Measurements from ENCODE around the gene AP1G2. TPM values are rescaled to one million over a fixed set of nuclear protein-coding genes. Genes with fewer than 3 reads are reported as not detected.

AP1G2 gene
- total RNA-seq, 1 experiment from 2014 or later = 69.7 TPM

DNA sequence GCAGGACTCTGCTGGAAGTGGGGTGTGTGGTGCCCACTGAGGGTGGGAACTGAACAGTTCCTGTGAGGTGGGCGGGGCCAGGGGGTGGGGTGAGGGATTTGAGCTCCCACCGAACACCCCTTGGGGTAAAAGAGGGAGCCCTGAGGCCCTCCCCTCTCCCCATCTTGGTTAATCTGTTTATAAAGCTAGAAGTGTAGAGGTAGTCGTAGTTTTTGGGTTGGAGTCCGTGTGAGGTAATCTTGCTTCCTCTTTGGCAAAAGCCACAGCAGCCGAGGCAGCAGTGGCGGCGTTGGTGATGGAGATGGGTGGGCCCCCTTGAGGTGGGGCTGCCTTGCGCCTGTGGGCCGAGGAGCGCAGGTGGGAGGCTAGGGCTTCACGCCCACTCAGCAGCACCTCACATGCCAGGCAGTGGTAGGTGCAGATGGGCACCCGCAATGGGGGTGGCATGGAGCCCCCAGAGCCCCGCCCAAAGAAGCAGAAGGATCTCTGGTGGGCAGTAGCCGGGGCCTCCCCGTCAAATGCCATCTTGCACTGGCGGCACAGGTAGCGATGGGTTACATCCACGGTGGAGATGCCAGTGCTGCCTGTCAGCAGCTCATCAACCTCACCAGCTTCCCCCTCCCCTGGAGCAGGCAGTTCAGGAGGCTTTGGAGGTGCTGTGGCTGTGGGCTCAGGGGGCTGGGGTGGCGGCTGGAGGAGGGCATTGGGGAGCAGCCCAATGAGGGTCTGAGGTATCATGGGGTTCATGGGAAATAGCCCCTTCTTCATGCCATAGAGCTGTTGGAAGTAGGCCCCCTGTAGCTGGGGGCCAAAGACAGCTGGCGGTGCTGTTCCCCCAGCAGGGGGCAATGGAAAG is 45.6 kb downstream of the AP1G2 start:
- no peaks in the 10 kb centered on the region for H3K9me2 ChIP-seq (replicated peaks; ENCODE audit: low read length)
- POLR2A ChIA-PET (ENCODE audit: unreplicated experiment) = no interaction called here

DNA sequence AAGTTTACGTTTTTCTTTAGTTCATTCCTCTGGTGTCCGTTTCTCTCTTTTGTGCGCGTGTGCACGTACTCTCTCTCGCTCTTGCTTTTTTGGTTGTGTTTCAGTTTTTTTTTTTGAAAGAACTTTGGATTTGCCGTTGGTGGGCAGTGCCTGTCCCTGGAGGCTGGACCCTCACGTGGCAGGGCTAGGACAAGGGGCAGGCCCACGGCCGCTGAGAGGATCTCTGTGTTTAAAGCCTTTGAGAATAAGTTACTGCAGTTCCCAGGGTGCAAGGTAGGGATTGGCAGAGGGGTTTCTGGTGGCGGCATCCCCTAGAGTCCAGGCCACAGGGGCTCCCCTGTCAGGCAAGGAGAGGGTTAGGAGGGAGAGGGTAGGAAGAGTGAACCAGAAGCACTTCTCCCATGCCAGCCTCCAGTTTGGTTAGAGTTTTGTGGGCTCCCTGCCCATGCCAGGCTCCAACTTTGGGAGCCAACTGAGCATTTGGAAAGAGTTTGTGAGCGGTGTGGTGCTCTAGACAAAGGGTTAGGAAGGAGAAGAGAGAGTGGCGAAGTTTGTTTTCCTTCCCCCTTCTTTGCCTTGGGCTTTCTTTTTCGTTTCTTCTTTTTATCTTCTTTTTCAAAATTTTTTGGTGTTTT is 46.6 kb downstream of the AP1G2 start:
- no peaks in the 10 kb centered on the region for H3F3A ChIP-seq (ENCODE audit: low read length, unreplicated experiment)

More for the DNA sequence above, 45.6 kb downstream of the AP1G2 start:
- ATAC-seq (no peak), DNase-seq (no peak)
- no peaks in the 10 kb centered on the region for H4K20me1 ChIP-seq (ENCODE audit: low read length)
- H3K36me3 ChIP-seq (ENCODE audit: low read depth, low read length) = no peaks in the 10 kb centered on the region
- no peaks in the 10 kb centered on the region for H3K4me1 ChIP-seq (ENCODE audit: insufficient read depth, low read length)
- H3K79me2 ChIP-seq (ENCODE audit: low read length) = no peaks in the 10 kb centered on the region
- H3K27ac ChIP-seq (ENCODE audit: low read length) = no peak overlapping the region
- H3K9ac ChIP-seq (ENCODE audit: low read length) = no peak overlapping the region
- intact Hi-C loops (cut with micrococcal nuclease) = no loop called here
- no peak overlapping the region for H3K4me2 ChIP-seq (ENCODE audit: low read length)
- no peak overlapping the region for H3K4me3 ChIP-seq (ENCODE audit: low read length)
- no TSS peak for BruUV-seq (replicated peaks)
- no peak overlapping the region for H2AFZ ChIP-seq (ENCODE audit: low read length)
- no peak for TF ChIP-seq EZH2phosphoT487 (IDR thresholded peaks at IDR 0.05; ENCODE audit: borderline replicate concordance, low read length)
- TF ChIP-seq, protein P1, sequence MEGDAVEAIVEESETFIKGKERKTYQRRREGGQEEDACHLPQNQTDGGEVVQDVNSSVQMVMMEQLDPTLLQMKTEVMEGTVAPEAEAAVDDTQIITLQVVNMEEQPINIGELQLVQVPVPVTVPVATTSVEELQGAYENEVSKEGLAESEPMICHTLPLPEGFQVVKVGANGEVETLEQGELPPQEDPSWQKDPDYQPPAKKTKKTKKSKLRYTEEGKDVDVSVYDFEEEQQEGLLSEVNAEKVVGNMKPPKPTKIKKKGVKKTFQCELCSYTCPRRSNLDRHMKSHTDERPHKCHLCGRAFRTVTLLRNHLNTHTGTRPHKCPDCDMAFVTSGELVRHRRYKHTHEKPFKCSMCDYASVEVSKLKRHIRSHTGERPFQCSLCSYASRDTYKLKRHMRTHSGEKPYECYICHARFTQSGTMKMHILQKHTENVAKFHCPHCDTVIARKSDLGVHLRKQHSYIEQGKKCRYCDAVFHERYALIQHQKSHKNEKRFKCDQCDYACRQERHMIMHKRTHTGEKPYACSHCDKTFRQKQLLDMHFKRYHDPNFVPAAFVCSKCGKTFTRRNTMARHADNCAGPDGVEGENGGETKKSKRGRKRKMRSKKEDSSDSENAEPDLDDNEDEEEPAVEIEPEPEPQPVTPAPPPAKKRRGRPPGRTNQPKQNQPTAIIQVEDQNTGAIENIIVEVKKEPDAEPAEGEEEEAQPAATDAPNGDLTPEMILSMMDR (conservative IDR thresholded peaks at IDR 0.05; ENCODE audit: low read depth, low read length) = no peak
- no peak for TF ChIP-seq EZH2 (IDR thresholded peaks at IDR 0.05; ENCODE audit: low read length, unreplicated experiment)
- no peaks in the 10 kb centered on the region for H3F3A ChIP-seq (ENCODE audit: low read length, unreplicated experiment)
- H3K27me3 ChIP-seq (ENCODE audit: low read length) = no peaks in the 10 kb centered on the region
- CTCF ChIA-PET = no interaction called here
- no peaks in the 10 kb centered on the region for H3K9me3 ChIP-seq (ENCODE audit: low read length)

More for the DNA sequence above, 46.6 kb downstream of the AP1G2 start:
- no peaks in the 10 kb centered on the region for H3K27me3 ChIP-seq (ENCODE audit: low read length)
- intact Hi-C loops (cut with micrococcal nuclease) = no loop called here
- POLR2A ChIA-PET (ENCODE audit: unreplicated experiment) = no interaction called here
- ATAC-seq = no peak
- H3K4me2 ChIP-seq (ENCODE audit: low read length) = no peak overlapping the region
- TF ChIP-seq, protein P1 (conservative IDR thresholded peaks at IDR 0.05; ENCODE audit: low read depth, low read length) = no peak
- H3K9ac ChIP-seq (ENCODE audit: low read length) = no peak overlapping the region
- H2AFZ ChIP-seq (ENCODE audit: low read length) = no peak overlapping the region
- H3K36me3 ChIP-seq (ENCODE audit: low read depth, low read length) = no peaks in the 10 kb centered on the region
- no peaks in the 10 kb centered on the region for H3K9me3 ChIP-seq (ENCODE audit: low read length)
- H3K79me2 ChIP-seq (ENCODE audit: low read length) = no peaks in the 10 kb centered on the region
- H3K9me2 ChIP-seq (replicated peaks; ENCODE audit: low read length) = no peaks in the 10 kb centered on the region
- no TSS peak for BruUV-seq (replicated peaks)
- H3K27ac ChIP-seq (ENCODE audit: low read length) = no peak overlapping the region
- no peak for DNase-seq
- no peaks in the 10 kb centered on the region for H4K20me1 ChIP-seq (ENCODE audit: low read length)
- CTCF ChIA-PET = no interaction called here
- no peaks in the 10 kb centered on the region for H3K4me1 ChIP-seq (ENCODE audit: insufficient read depth, low read length)
- no peak overlapping the region for H3K4me3 ChIP-seq (ENCODE audit: low read length)

Measured in PC-3 (cell line).